NCI-H1930 (cell line): ENCODE measurements around the gene CEP44.
"Not testable (repeated sequence)": the region's sequence is repeated elsewhere in the genome, so short reads cannot be mapped to it uniquely, and the experiment has no call there.

Experiments
- DNase-seq, 2 experiments: peaks; one replicate each; lab custom pipeline; 2025; lab: John Stamatoyannopoulos, UW

Gene CEP44, protein sequence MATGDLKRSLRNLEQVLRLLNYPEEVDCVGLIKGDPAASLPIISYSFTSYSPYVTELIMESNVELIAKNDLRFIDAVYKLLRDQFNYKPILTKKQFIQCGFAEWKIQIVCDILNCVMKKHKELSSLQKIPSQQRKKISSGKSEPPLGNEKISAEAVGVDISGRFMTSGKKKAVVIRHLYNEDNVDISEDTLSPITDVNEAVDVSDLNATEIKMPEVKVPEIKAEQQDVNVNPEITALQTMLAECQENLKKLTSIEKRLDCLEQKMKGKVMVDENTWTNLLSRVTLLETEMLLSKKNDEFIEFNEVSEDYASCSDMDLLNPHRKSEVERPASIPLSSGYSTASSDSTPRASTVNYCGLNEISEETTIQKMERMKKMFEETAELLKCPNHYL

GRCh38 chr4:174283507-174284471 lies at the start of gene CEP44, which contains the start of gene FBXO8:
Gene CEP44 (plus strand): TSS chr4:174283911. CDS start chr4:174299122, 15,211 bp downstream.
Gene FBXO8 (minus strand): TSS chr4:174283667. CDS start chr4:174263092, 20,575 bp downstream.
- peak; percentile 47 to 74 for DNase-seq

- no peak for DNase-seq
Observed at GRCh38 chr4:174236359-174236758, 47.4 kb upstream of the CEP44 start.

DNA sequence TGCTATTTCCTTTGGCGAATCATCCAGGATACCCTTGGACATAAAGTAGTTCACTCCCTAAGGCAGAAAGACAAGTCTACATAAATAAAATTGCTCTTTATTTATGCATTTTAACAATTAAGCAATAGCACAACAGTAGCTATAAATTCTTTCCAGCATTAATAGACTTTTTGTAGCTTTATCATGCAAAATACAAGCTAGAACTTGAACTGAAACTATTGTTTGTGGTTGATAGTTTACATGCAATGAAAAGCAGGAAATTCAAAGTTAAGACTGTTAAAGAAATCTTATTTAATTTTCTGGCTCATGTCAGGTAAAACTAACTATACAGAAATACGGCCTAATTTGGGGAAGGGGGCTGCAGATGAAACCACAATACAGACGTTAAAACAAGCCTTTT lies 42.5 kb upstream of the CEP44 start:
- no peak for DNase-seq

DNA sequence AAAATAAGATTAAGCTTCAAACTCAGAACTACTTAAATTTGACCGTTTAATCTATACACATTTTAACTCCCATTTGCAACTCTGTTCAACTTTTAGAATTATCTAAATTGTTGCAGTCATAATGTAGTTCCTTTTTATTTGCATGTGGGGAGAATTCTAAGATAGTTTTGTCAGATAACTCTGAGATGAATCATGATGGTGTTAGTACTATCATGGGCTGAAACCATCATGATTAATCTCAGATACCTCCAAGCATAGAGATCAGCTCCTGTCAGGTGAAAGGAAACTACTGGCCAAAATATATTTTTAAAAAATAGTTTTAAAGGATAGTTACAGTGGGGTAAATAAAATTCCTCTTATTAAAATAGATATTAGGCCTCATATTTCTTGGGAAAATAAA lies 39.3 kb upstream of the CEP44 start:
- no peak for DNase-seq

GRCh38 chr4:174245714-174246113 lies 38.0 kb upstream of the CEP44 start:
- DNase-seq, result no peak

GRCh38 chr4:174248407-174248806 lies 35.3 kb upstream of the CEP44 start:
- no peak for DNase-seq

DNA sequence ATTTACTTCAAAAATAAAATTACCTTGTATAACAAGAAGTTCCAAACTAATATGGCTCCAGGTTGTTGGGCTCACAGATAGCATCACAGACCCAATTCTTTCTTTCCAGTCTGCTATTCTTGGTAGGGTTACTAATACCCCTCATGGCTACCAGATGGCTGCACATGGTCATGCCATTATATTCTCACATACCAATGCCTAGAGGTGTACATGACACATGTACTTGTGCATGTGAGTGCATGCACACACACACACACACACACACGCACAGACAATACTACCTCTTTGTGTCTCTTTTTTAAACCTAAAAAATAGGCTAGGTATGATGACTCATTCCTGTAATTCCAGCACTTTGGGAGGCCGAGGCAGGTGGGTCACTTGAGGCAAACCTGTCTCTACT lies 31.3 kb upstream of the CEP44 start:
- no peak for DNase-seq

DNA sequence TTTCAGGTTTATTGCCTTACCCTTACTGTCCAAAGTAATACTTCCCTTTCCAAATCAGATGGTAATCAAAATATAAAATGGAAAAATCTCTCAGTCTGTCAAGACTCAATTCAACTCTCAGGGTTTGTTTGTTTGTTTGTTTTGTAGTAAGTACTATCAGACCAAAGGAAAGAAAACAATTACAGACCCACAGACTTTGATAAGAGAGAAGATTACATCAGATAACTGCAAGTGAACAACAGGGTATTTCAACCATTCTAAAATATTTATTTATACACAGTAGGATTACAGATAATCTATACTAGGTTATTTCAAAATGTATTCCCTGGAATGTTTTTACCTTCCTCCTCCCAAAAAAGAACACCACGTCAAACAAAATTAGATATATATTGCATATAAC lies 29.1 kb upstream of the CEP44 start:
- DNase-seq, result no peak

- no peak for DNase-seq
Observed at GRCh38 chr4:174255374-174255773, 28.3 kb upstream of the CEP44 start.

DNA sequence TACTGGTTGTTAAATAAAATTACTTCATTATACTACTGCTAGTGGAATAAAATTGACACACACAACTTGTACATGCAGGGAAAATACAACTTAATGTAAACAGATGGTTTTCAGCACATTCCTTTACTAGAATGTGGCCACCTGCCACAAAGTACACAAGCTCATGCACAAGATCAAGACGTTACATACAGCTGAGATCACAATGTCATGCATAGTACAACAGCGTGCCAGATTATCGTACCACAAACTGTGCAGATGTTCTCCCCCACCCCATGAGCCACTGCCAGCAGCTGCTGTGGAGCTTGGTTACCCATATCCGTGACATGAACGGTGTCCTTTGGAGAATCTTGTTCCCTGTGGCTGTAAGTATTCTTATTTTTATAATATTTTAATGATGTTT lies 27.9 kb upstream of the CEP44 start:
- DNase-seq, result no peak

DNA sequence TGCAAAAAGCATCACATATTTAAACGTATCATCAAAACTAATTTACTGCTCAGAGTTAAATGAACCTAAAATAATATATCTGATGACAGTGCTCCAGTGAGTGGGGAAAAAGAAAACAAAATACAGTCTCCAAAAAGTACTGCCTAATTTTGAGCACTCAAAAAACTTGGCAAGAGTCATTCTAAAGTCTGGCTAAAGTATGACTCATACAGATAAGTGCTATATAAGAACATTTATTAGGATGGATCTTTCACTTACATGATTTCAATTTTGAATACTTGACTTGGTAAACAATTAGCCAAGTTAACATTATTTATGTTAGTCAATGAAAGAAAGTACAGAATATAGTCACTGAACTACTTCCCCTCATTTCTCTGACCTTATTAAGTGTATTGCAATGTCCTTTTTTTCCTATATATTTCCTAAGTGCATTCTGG lies 27.4 kb upstream of the CEP44 start:
- no peak for DNase-seq

DNA sequence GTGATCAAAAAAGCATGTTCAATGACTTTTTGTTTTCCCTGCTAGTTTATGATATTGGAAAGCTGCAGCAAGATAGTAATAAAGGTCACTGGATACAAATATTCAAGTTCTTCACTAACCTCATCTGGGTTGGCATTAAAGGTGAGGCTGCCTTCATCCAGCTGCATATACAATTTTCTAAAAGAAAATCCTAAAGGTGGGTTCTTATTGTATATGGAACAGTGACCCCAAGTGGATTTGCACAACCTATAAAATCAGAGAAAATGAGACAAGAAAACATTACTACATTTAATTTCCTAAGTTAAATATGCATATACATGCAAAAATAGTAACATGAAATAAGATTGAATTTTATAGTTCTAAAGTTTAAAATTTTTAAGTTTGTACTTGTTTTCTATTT lies 24.1 kb upstream of the CEP44 start:
- DNase-seq, result no peak

GRCh38 chr4:174260099-174260498 lies 23.6 kb upstream of the CEP44 start:
- DNase-seq, result no peak

DNA sequence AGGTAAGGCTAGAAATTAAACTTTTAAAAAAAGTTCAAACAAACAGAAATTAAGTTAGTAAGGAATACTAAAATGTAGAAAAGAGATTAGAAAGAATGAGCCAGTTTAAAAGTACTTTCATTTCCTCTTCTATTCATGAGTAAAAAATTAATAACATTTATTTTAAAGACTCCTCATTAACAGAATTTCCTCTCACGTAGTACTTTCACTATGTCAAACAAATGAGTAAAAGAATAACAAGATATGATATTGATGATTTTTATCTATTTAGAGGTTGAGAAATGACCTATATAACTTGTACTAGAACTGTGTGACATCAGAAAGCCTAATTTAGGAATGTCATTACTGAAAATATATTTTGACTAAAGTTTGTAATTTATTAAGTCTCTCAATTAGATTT lies 22.3 kb upstream of the CEP44 start:
- not testable (repeated sequence) for DNase-seq

- DNase-seq, result no peak
Observed at GRCh38 chr4:174262624-174263444, 20.9 kb upstream of the CEP44 start.

DNA sequence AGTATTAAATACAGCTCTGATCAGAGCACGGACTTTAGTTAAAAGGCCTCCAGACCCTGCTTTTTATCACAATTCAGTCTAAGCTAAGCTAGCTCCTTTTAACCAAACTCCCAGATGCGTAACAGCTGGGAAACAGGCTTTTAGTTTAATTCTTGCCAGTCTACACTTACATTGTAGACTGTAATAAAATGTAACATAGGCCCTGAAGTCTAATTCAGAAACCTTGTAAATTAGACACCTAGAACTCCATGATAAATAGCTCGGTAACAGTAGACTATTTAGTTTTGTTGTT lies 20.3 kb upstream of the CEP44 start:
- DNase-seq, result no peak

DNA sequence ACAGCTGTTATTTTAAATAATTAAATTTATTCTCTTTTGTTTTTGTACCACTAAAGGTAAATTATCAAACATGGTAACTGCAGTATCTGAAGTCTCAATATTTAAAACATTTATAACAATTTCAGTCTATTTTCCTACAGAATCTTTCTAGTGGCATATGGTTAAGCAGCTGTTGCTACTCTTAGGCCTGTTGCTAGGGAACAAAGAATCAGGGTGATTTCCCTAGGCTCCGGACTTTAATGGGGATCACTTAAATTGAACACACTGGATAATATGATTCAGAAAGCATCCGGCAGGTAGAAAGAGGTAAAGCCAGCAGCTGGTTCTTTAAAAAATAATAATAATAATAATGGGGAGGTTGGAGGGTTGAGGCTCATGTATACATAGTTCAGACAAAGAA lies 17.8 kb upstream of the CEP44 start:
- DNase-seq, result peak; percentile 63 to 76

DNA sequence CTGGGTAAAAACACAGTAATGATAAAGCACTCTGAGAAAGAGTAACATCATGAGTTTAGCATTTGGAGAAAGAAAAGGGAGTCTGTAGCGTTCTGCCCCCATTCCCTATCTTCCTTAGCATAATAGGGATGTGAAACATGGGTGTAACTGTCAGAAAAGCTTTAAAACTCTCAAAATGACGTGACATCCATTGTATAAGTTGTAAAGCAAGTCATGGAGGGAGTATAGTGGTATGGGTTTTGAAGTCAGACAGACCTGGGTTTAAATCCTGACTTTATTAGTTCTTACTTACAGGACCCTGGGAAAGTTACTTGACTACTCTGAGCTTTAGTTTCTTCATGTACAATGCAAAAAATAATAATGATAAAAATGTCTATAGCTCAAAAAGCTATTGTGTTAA lies 17.3 kb upstream of the CEP44 start:
- DNase-seq, result no peak

DNA sequence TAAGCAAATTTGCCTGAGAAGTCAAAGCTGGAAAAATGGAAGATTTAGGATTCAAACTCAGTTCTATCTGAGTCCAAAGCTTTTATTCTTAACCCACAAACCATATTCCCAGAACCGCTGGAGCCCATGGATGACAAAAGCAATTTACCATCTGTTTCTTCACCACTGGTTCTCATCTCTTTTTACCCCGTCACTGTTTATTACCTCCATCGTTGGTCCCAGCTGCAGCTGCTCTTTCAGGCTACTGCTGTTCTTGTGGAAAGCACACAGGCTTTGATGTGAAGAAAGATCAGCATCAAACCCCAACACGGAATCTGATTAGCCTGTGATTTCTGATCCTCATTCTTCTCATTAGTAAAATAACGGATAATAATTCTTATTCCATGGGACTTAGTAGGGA lies 9.8 kb upstream of the CEP44 start:
- DNase-seq, result no peak

DNA sequence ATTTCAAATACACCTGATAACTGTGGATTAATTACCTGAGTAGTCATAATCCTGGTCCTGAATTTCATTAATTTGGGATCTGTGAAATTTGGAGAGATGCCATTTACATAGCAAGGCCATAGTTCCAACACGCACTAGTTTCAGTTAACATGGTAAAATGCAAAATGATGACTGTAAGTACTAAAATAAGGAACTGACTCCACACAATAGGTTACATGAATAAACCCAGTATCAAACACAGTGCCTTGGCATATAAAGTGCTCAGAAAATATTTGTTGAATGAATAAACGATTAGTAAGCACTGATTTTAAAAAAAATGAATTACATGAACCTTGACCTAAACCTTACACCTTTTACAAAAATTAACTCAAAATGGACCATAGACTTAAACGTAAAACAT lies 9.3 kb upstream of the CEP44 start:
- DNase-seq, result no peak

GRCh38 chr4:174275101-174275500 lies 8.6 kb upstream of the CEP44 start:
- DNase-seq, result peak in 1 of 2 experiments; percentile 22

DNA sequence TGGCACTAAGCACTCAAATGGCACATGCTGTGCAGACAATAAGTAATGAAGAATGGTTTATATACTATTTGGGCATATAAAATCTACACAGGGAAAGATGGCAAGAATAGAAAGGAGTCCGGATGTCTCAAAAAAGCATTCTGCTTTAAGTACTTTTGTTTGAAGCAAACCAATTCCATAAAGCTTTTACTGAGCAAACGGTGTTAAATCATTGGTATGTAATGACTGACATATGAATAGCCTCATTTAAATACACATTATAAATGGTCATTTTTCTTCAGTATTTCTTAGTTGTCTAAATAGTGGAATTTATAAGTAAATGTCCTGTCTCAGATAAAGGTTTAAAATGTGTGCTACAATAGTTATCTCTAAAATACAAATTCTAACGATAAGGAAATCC lies 6.3 kb upstream of the CEP44 start:
- DNase-seq, result peak in 1 of 2 experiments; percentile 23
